Activated CD4-positive, alpha-beta T cell treated with anti-CD3 and anti-CD28 coated beads, Interleukin-2, amount 10 ng/mL, durations not matched to agents 24 days and 14 days (primary cell): ENCODE data around the gene OST4. TPM values are rescaled to one million over a fixed set of nuclear protein-coding genes. Genes with fewer than 3 reads are reported as not detected.

ENCODE experiments used
- DNase-seq: peaks from one replicate; pipeline ENCODE4 v3.0.0; 2022
- H3K27ac Mint-ChIP-seq: one replicate; pipeline ENCODE4 v1.8.0; 2022; ENCODE audit warnings: mild to moderate bottlenecking, mixed read lengths
- H3K27me3 Mint-ChIP-seq: one replicate; pipeline ENCODE4 v1.8.0; 2022; ENCODE audit warnings: mixed read lengths
- H3K36me3 Mint-ChIP-seq: one replicate; pipeline ENCODE4 v1.8.0; 2022; ENCODE audit warnings: low read depth, mild to moderate bottlenecking, mixed read lengths
- H3K4me1 Mint-ChIP-seq: one replicate; pipeline ENCODE4 v1.8.0; 2021; ENCODE audit warnings: mixed read lengths
- H3K4me3 Mint-ChIP-seq: one replicate; pipeline ENCODE4 v1.8.0; 2022; ENCODE audit warnings: mild to moderate bottlenecking, moderate library complexity, mixed read lengths
- H3K9me3 Mint-ChIP-seq: one replicate; pipeline ENCODE4 v1.8.0; 2021; ENCODE audit warnings: mixed read lengths
- intact Hi-C: fragments of 100-400 bp; cut with micrococcal nuclease; formaldehyde crosslinking; loops from one replicate; pipeline ENCODE4 v1.15.1; 2023
- total RNA-seq: library from RNA; stranded (reverse); gene quantifications from 2 replicates; pipeline ENCODE4 v1.2.3, GENCODE V29; 2022

The OST4 gene
- total RNA-seq, 1 donor from 2014 or later, result 326 TPM

DNA sequence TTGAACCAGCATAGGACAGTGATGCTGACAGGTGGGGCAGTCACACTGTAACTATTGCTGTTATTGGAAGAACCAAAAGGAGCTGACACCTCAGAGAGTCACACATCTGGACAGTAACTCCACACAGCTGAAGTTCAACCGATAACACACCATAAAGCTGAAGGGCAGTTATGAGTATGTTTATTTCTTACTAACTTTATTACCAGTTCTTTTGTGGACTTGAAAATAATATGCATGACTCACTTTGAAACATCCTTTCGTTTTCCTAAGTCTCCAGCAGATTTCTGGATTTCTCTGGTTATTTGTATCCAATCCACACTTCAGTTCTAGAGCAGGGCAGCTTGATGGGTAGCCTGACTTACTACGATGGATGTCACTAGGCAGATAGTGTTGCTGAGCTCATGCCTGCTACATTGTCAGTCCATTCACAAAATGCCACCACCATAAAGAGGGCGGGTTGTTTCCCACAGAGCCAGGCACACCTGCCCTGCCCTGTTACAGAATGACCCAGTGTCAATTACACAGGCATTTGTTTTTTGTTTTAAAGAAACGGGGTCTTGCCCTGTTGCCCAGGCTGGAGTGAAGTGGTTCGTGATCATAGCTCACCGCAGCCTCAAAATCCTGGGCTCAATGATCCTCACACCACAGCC, 28.3 kb downstream of the OST4 start:
- H3K36me3 Mint-ChIP-seq, result peaks cover 46% of the 10 kb centered on the region
- no peak overlapping the region for H3K4me3 Mint-ChIP-seq
- no peaks in the 10 kb centered on the region for H3K9me3 Mint-ChIP-seq
- peaks cover 7% of the 10 kb centered on the region for H3K4me1 Mint-ChIP-seq
- intact Hi-C loops, result no loop called here
- H3K27me3 Mint-ChIP-seq, result no peaks in the 10 kb centered on the region
- H3K27ac Mint-ChIP-seq, result no peak overlapping the region
- no peak for DNase-seq

DNA sequence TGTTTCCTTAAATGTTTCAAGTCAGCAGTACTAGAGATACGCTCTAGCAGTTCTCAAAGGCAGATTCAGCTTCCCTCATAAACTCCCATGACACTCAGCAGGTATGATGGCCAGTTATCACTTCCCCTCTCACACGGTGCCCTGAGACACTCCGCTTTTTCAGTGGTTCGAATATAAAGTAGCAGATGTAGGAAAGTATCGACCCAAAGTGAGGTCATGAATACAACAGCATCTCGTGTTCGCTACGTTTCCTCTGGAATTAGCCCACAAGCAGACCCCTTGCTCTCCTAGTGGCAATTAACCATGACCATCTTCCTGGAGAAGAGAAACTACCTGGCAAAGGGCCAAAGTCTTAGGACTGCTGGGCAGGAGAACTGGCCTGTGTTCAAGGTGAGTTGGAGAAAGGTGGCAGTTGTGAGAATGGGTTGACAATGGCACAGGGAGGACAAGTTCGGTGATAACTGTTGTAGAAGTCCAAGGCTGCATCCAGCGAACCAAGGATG, 29.2 kb downstream of the OST4 start:
- no peaks in the 10 kb centered on the region for H3K9me3 Mint-ChIP-seq
- intact Hi-C loops, result no loop called here
- H3K27ac Mint-ChIP-seq, result peak overlapping the region; percentile 5
- H3K4me1 Mint-ChIP-seq, result peaks cover 4% of the 10 kb centered on the region
- DNase-seq, result no peak
- H3K4me3 Mint-ChIP-seq, result no peak overlapping the region
- H3K27me3 Mint-ChIP-seq, result no peaks in the 10 kb centered on the region
- peaks cover 51% of the 10 kb centered on the region for H3K36me3 Mint-ChIP-seq

DNA sequence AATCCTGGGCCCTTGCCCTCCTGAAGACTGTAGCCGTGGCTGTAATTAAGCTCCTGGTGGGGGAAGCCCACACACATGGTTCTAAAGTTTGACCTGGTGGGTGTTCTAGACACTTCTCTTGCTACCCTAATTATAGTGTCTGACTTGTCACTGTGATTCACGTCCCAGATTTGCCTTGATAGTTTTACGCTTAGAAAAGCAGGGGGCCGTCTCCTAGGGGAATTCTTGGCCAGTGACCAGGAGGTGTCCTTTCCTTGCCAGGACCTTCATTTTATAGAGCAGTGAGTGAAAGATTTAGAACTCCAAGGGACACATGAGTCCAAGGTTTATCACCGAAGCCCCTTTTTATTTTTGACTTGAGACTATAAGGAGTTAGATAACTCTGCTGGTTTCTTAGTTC, 29.7 kb downstream of the OST4 start:
- no peak overlapping the region for H3K27ac Mint-ChIP-seq
- no peak overlapping the region for H3K4me3 Mint-ChIP-seq
- H3K36me3 Mint-ChIP-seq, result peaks cover 55% of the 10 kb centered on the region
- no peaks in the 10 kb centered on the region for H3K27me3 Mint-ChIP-seq
- intact Hi-C loops, result no loop called here
- H3K9me3 Mint-ChIP-seq, result no peaks in the 10 kb centered on the region
- peaks cover 4% of the 10 kb centered on the region for H3K4me1 Mint-ChIP-seq
- no peak for DNase-seq

DNA sequence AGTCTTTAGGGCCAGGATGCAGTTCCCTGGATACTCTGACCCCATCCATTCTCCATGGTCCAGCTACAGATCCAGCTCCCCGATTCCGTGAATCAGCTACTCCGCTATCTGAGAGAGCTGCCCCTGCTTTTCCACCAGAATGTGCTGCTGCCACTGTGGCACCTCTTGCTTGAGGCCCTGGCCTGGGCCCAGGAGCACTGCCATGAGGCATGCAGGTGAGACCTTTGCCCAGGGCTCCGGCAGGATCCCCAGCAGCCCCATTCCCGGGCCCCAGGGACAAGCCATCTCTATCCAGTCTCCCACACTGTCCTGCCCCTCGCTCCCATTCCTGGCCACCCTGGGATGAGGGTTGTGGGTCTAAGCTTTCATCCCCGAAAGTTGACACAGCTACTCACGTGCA, 31.2 kb downstream of the OST4 start:
- Mint-ChIP-seq H3K9me3 (no peaks in the 10 kb centered on the region), H3K4me3 (no peak overlapping the region), H3K36me3 (peaks cover 66% of the 10 kb centered on the region), H3K4me1 (peaks cover 8% of the 10 kb centered on the region), H3K27me3 (no peaks in the 10 kb centered on the region), H3K27ac (no peak overlapping the region)
- intact Hi-C loops, result no loop called here
- DNase-seq, result no peak

DNA sequence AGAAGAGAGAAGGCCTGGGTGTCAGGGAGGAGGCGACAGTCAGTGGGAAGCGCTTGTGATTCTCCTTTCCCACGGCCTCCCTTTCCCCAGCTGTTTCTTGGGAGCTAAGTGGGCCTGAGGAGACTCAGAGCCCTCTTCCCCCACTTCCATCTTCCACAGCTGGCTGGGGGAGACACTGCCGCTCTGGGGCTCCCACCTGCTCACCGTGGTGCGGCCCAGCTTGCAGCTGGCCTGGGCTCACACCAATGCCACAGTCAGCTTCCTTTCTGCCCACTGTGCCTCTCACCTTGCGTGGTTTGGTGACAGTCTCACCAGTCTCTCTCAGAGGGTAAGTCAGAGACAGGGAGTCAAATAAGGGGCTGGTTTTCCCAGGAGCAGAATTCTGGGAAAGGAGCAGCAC, 31.6 kb downstream of the OST4 start:
- H3K9me3 Mint-ChIP-seq, result no peaks in the 10 kb centered on the region
- peaks cover 70% of the 10 kb centered on the region for H3K36me3 Mint-ChIP-seq
- no peak overlapping the region for H3K4me3 Mint-ChIP-seq
- no peak for DNase-seq
- H3K27me3 Mint-ChIP-seq, result no peaks in the 10 kb centered on the region
- peaks cover 11% of the 10 kb centered on the region for H3K4me1 Mint-ChIP-seq
- H3K27ac Mint-ChIP-seq, result no peak overlapping the region
- intact Hi-C loops, result no loop called here

DNA sequence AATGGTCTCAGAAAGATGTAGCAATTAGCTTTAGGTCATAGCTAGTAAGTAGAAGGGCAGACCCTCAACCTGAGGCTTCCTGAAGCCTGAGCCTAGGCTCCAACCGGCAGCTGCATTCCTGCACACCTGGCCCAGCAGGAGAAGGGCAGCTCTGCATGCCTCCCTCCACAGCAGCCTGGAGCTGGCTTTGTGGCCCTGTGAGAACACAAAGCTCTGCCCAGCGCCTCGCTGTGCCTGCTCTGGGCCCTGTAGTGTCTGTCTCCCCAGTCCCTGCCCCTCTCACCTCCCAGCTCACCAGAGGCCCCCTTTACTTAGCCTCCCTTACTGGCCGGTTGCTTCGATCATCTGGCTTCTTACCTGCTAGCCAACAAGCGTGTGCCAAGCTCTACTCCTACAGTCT, 32.0 kb downstream of the OST4 start:
- intact Hi-C loops, result no loop called here
- Mint-ChIP-seq H3K27ac (no peak overlapping the region), H3K36me3 (peaks cover 70% of the 10 kb centered on the region)

DNA sequence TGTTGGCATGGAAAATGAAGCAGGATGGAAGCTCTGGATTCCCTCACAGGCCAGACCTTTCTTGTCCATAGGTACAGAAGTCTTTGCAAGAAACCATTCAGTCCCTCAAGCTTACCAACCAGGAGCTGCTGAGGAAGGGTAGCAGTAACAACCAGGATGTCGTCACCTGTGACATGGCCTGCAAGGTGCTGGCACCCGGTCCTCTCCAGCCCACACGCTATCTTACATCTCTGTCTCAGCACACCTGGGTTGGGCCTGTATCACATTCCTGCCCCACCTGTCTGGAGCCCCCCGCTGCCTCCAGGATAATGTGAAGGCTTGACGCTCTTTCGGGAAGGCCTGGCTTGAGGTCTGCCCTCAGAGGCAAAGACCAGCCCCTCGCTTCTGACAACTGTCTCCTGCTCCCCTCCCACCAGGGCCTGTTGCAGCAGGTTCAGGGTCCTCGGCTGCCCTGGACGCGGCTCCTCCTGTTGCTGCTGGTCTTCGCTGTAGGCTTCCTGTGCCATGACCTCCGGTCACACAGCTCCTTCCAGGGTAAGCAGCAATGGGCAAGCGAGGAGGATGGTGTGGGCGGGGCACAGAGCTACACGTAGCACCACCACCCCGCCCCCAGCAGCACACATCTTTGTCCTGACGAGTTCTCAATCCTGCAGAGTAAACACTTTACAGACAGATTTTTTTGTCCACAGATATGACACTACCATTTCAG, 32.7 kb downstream of the OST4 start:
- Mint-ChIP-seq H3K9me3 (no peaks in the 10 kb centered on the region), H3K36me3 (peaks cover 72% of the 10 kb centered on the region), H3K4me3 (no peak overlapping the region), H3K4me1 (peaks cover 17% of the 10 kb centered on the region), H3K27me3 (no peaks in the 10 kb centered on the region), H3K27ac (no peak overlapping the region)
- DNase-seq, result no peak
- intact Hi-C loops, result no loop called here

More for the DNA sequence above, 32.0 kb downstream of the OST4 start:
- Mint-ChIP-seq H3K4me1 (peaks cover 13% of the 10 kb centered on the region), H3K27me3 (no peaks in the 10 kb centered on the region), H3K9me3 (no peaks in the 10 kb centered on the region), H3K4me3 (no peak overlapping the region)
- no peak for DNase-seq

DNA sequence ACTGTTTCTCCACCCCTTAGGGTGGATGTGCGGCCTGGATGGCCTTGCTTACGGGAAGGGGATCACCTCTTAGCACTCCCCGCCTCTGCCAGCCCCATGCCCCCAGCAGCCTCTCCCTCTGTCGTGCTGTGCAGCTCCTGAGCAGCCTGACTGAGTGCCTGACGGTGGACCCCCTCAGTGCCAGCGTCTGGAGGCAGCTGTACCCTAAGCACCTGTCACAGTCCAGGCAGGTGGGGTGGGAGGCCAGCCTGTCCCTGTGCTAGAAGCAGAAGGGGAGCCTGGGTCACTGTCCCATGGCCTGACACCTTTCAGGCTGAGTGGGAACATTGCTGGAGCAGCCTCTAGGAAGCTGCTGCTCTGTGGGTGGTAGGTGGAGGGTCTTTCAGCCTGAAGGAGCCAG, 33.4 kb downstream of the OST4 start:
- Mint-ChIP-seq H3K27ac (no peak overlapping the region), H3K4me3 (no peak overlapping the region), H3K27me3 (no peaks in the 10 kb centered on the region), H3K4me1 (peaks cover 23% of the 10 kb centered on the region), H3K9me3 (no peaks in the 10 kb centered on the region), H3K36me3 (peaks cover 76% of the 10 kb centered on the region)
- DNase-seq, result no peak
- intact Hi-C loops, result no loop called here

DNA sequence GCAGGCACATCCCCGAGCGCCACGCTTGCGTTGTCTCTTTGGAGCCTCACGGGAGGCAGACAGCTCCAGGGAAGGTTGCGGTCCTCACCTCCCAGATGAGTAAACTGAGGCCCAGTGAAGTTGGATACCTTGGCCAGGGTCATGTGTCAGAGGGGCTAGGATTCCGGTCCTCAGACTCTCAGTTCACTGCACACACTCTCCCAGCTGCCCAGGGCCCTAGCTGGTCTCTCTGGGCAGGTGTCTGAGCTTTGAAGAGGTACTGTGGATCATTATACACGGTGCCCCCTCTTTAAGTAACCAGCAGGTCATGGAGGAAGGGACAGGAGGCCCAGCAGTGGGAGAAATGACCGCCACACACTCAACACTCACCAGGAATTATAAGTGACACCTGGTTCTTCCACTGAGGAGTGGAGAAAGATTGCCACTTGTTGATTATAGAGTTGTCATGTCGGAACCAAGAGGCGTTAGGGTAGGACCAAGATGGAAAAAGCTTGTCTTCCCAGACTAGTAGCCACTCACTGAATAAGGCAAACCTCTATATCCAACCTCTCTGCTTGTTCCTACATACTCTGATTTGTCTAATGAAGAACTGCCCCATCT, 38.1 kb downstream of the OST4 start:
- H3K4me3 Mint-ChIP-seq, result peak overlapping the region; percentile 94
- no peak for DNase-seq

DNA sequence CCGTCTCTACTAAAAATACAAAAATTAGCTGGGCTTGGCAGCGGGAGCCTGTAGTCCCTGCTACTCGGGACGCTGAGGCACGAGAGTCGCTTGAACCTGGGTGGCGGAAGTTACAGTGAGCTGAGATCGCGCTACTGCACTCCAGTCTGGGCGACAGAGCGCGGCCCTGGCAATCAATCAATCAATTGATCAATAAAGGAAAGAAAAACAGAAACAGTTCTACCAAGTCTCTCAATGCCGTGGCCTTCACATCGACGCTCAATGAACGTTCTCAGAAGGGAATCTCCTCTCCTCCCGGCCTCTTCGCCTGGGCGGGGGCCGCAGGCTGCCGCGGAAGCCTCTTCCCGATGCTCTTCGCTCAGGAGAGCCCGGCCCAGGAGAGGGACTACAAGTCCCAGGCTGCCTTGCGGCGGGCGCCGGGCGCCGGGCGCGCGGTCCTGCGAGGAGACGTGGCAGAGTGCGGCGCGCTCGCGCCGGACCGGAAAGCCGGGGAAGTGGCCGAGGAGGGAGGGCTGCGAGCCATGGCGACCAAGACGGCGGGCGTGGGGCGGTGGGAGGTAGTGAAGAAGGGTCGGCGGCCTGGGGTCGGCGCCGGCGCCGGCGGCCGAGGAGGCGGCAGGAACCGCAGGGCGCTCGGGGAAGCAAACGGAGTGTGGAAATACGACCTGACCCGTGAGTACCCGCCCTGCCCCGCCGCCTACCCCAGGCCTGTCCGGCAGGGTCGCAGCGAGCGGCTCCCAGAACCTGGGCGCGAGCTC, 38.8 kb downstream of the OST4 start, which contains the start of gene TMEM214:
Gene TMEM214 (plus strand): TSS at position 471 of the 758 bp plus-strand sequence. CDS start 51 bp downstream, at position 522.
- H3K4me3 Mint-ChIP-seq, result peak within 1 kb of the TSS; percentile 94
- peaks cover 45% of the 10 kb centered on the region for H3K4me1 Mint-ChIP-seq
- peak within 1 kb of the TSS; percentile 89 for H3K27ac Mint-ChIP-seq
- H3K36me3 Mint-ChIP-seq, result peaks cover 57% of the 10 kb centered on the region
- intact Hi-C loops, result loop anchor here (1.0 to 5.0 kb wide), 7 partner anchors 18 to 324 kb away; partner anchors contain the start of genes ATRAID, CENPA, GTF3C2 and MAPRE3
- peak; percentile 96 for DNase-seq
- H3K9me3 Mint-ChIP-seq, result no peaks in the 10 kb centered on the region
- H3K27me3 Mint-ChIP-seq, result no peaks in the 10 kb centered on the region

More for the DNA sequence above, 38.1 kb downstream of the OST4 start:
- no peaks in the 10 kb centered on the region for H3K27me3 Mint-ChIP-seq
- intact Hi-C loops, result loop anchor here (2.0 to 5.0 kb wide), 4 partner anchors 61 to 323 kb away; partner anchors contain the start of genes ATRAID, CENPA, GTF3C2 and MAPRE3
- peaks cover 59% of the 10 kb centered on the region for H3K36me3 Mint-ChIP-seq
- H3K4me1 Mint-ChIP-seq, result peaks cover 45% of the 10 kb centered on the region
- no peaks in the 10 kb centered on the region for H3K9me3 Mint-ChIP-seq
- H3K27ac Mint-ChIP-seq, result peak overlapping the region; percentile 89

DNA sequence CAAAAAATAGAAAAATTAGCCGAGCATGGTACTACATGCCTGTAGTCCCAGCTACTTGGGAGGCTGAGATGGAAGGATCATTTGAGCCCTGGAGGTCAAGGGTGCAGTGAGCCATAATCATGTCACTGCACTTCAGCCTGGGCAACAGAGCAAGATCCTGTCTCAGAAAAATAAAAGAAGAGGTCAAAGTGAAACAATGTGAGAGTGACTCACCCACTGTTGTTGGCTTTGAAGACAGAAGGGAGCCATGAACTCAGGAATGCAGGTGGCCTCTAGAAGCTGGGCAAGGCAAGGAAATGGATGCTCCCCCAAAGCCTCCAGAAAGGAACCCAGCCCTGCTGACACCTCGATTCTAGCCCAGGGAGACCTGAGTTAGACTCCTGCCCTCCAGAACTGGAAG, 42.4 kb downstream of the OST4 start:
- Mint-ChIP-seq H3K4me3 (no peak overlapping the region), H3K27ac (peak overlapping the region; percentile 39), H3K36me3 (peaks cover 34% of the 10 kb centered on the region), H3K9me3 (no peaks in the 10 kb centered on the region), H3K4me1 (peaks cover 35% of the 10 kb centered on the region), H3K27me3 (no peaks in the 10 kb centered on the region)
- intact Hi-C loops, result no loop called here
- DNase-seq, result no peak

DNA sequence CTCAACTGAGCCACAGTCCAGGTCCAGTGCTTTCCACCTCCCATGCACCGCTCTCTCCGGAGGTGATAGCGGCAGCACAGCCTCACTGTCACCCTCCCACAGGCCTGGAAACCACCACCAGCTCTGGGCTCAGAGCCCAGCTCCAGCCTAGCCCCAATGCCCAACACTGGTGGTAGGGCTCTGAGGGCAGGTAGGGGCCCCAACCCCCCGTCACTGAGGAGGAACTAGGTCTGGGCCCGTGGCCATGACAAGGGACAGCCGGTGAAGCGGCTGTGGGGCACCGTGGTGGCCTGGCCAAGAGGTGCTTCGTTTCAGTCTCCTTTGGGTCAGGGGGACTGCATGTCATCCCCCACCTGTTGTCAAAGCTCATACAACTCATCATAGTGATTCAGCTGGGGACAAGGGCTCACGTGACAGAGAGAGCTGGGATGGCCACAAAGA, 44.2 kb downstream of the OST4 start:
- intact Hi-C loops, result no loop called here
- Mint-ChIP-seq H3K27ac (no peak overlapping the region), H3K36me3 (peaks cover 28% of the 10 kb centered on the region), H3K9me3 (no peaks in the 10 kb centered on the region), H3K4me1 (peaks cover 27% of the 10 kb centered on the region), H3K27me3 (no peaks in the 10 kb centered on the region), H3K4me3 (no peak overlapping the region)
- no peak for DNase-seq
